Uterus (tissue), 2 donors: ENCODE data around the gene CLEC11A.

Experiments used
- CTCF ChIP-seq, 4 experiments: fragments of 200-600 bp in 2 of 4; fragments of 450-650 bp in 2 of 4; sonication (generic) in 2 of 4; IDR thresholded peaks; one replicate each; pipeline ENCODE4 v1.5.1; 2016 to 2019; ENCODE audit warnings: antibody characterized with exemption in 4 of 4, mild to moderate bottlenecking in 2 of 4, moderate library complexity in 1 of 4
- POLR2A ChIP-seq, 2 donors: fragments of 450-650 bp; IDR thresholded peaks; one replicate each; pipeline ENCODE4 v1.6.1; 2016; ENCODE audit warnings: antibody characterized with exemption in 2 of 2, mild to moderate bottlenecking in 1 of 2, moderate library complexity in 1 of 2

GRCh38 chr19:50676625-50677197 lies 46.5 kb upstream of the CLEC11A start:
- TF ChIP-seq CTCF (IDR thresholded peaks at IDR 0.05) (no peak), POLR2A (IDR thresholded peaks at IDR 0.05) (no peak)
